Vagina (tissue), 2 donors: Measurements from ENCODE around the gene PNLIPRP1. TPM values are rescaled to one million over a fixed set of nuclear protein-coding genes. Genes with fewer than 3 reads are reported as not detected.

Experiments
- DNase-seq, 2 donors: peaks; one replicate each; pipeline ENCODE4 v3.0.0-alpha.2; 2017; ENCODE audit errors: extremely low spot score in 2 of 2
- H3K27ac ChIP-seq: fragments of 200-600 bp; sonication (generic); one replicate; pipeline ENCODE4 v1.5.1; 2019
- H3K27me3 ChIP-seq: fragments of 200-600 bp; sonication (generic); one replicate; pipeline ENCODE4 v1.5.1; 2019
- H3K36me3 ChIP-seq, 2 donors: fragments of 200-600 bp; sonication (generic); one replicate each; pipeline ENCODE4 v1.5.1; 2017 to 2019
- H3K4me1 ChIP-seq: fragments of 200-600 bp; sonication (generic); one replicate; pipeline ENCODE4 v1.5.1; 2019
- H3K4me3 ChIP-seq, 2 donors: fragments of 200-600 bp; sonication (generic); 1 replicate in 1 of 2; 2 replicates in 1 of 2; pipeline ENCODE4 v1.5.1; 2016 to 2019
- H3K9me3 ChIP-seq: fragments of 200-600 bp; sonication (generic); one replicate; pipeline ENCODE4 v1.5.1; 2019
- CTCF ChIP-seq, 3 experiments: fragments of 450-650 bp in 2 of 3; fragments of 200-600 bp in 1 of 3; sonication (generic) in 1 of 3; IDR thresholded peaks; one replicate each; pipeline ENCODE4 v1.5.1; 2017 to 2019; ENCODE audit warnings: antibody characterized with exemption in 3 of 3, mild to moderate bottlenecking in 2 of 3, moderate library complexity in 2 of 3
- POLR2A ChIP-seq, 2 donors: fragments of 450-650 bp; IDR thresholded peaks; one replicate each; pipeline ENCODE4 v1.6.1; 2017; ENCODE audit warnings: antibody characterized with exemption in 2 of 2, mild to moderate bottlenecking in 2 of 2, moderate library complexity in 2 of 2
- POLR2AphosphoS5 ChIP-seq, 2 donors: sonication (generic); formaldehyde crosslinking; IDR thresholded peaks; one replicate each; pipeline ENCODE4 v1.9.0; 2017; ENCODE audit warnings: antibody characterized with exemption in 2 of 2, mild to moderate bottlenecking in 2 of 2, low read depth in 1 of 2; ENCODE audit not compliant: insufficient read depth in 1 of 2
- intact Hi-C: fragments of 100-400 bp; cut with DNase I; formaldehyde crosslinking; loops from one replicate; pipeline ENCODE4 v1.15.1; 2023
- total RNA-seq: library from RNA; depleted of rRNA; stranded (reverse); fragments of >200 nt; gene quantifications from one replicate; pipeline ENCODE4 v1.2.3, GENCODE V29; 2016

PNLIPRP1 gene
- total RNA-seq, 1 donor from 2014 or later: not detected

- Histone ChIP-seq H3K4me3 (no peak overlapping the region), H3K27ac (no peak overlapping the region), H3K36me3 (no peaks in the 10 kb centered on the region), H3K4me1 (no peaks in the 10 kb centered on the region), H3K9me3 (no peaks in the 10 kb centered on the region), H3K27me3 (no peaks in the 10 kb centered on the region)
- TF ChIP-seq CTCF (IDR thresholded peaks at IDR 0.05) (no peak), POLR2A (IDR thresholded peaks at IDR 0.05) (no peak), POLR2AphosphoS5 (IDR thresholded peaks at IDR 0.05; ENCODE audit: insufficient read depth in 1 of 2, low read depth in 1 of 2) (no peak)
- intact Hi-C loops: no loop called here
- DNase-seq: no peak
These were observed 37.3 kb upstream of the PNLIPRP1 start for GRCh38 chr10:116553378-116553980.

DNA sequence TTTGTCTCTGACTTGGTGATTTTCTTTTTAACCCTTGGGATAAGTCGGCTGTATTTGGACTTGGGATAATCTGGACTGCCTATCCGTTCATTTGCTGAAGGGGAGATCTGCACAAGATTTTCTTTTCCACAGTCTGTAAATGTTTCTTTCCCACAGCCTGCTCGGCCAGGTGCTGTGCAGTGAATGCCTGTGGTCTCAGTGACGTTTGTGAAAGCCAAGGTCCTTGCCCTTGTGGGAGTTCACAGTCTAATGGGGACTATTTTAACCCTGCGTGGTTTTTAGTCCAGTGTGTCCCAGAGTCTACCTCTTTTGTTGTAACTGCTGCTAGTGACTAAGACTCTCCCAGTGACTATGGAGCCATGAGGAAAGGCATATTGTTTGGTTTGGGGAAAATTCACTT lies 36.1 kb upstream of the PNLIPRP1 start:
- no peak for DNase-seq
- Histone ChIP-seq H3K9me3 (no peaks in the 10 kb centered on the region), H3K4me3 (no peak overlapping the region), H3K27me3 (no peaks in the 10 kb centered on the region), H3K27ac (no peak overlapping the region), H3K36me3 (no peaks in the 10 kb centered on the region), H3K4me1 (no peaks in the 10 kb centered on the region)
- no peak for TF ChIP-seq CTCF (IDR thresholded peaks at IDR 0.05)
- no peak for TF ChIP-seq POLR2AphosphoS5 (IDR thresholded peaks at IDR 0.05; ENCODE audit: insufficient read depth in 1 of 2, low read depth in 1 of 2)
- no peak for TF ChIP-seq POLR2A (IDR thresholded peaks at IDR 0.05)
- intact Hi-C loops: no loop called here

DNA sequence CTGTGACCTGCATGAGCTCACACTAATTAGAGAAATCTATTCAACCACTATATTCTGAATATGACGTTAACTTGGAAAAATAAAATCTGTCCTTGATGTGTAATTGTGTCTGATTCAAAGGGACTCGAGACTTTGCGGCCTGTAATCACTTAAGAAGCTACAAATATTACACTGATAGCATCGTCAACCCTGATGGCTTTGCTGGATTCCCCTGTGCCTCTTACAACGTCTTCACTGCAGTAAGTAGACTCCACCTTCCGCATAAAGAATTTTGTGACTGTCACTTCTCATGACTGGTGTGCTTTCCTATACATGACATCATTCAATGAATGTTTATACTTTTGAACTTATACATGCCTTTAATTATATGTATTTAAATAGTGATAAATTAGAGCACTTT lies 34.9 kb upstream of the PNLIPRP1 start:
- intact Hi-C loops: no loop called here
- Histone ChIP-seq H3K36me3 (no peaks in the 10 kb centered on the region), H3K27me3 (no peaks in the 10 kb centered on the region), H3K9me3 (no peaks in the 10 kb centered on the region), H3K27ac (no peak overlapping the region), H3K4me3 (no peak overlapping the region), H3K4me1 (no peaks in the 10 kb centered on the region)
- DNase-seq: no peak
- TF ChIP-seq POLR2A (IDR thresholded peaks at IDR 0.05) (no peak), POLR2AphosphoS5 (IDR thresholded peaks at IDR 0.05; ENCODE audit: insufficient read depth in 1 of 2, low read depth in 1 of 2) (no peak), CTCF (IDR thresholded peaks at IDR 0.05) (no peak)

DNA sequence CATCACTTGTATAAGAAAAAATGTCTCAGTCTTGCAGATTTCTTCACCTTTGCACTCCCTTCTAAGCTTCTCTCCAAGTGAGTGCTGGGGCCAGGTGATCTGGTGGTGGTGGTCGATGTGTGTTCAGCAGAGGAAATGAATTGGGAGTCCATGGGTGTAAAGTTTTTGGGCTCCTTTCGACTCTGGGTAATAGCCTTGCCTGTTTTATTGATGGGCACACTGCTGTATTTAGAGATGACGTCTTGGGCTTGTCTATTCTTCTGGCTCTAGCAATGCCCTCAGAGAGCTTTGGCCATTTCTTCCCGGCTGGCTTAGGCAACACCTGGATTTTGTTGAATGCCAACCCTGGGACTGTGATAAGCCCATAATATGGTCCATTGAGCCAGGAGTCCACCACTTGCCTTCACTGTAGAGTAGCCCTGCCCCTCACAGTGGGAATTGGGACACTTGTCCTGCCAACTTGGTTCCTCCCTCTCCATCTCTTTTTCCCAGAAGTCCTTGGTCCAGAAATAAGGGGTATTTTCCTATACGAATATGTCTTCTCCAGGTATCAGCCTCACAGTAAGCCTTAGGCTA lies 33.4 kb upstream of the PNLIPRP1 start:
- Histone ChIP-seq H3K4me1 (no peaks in the 10 kb centered on the region), H3K27ac (no peak overlapping the region), H3K36me3 (no peaks in the 10 kb centered on the region), H3K27me3 (no peaks in the 10 kb centered on the region), H3K4me3 (no peak overlapping the region), H3K9me3 (no peaks in the 10 kb centered on the region)
- no peak for DNase-seq
- TF ChIP-seq POLR2AphosphoS5 (IDR thresholded peaks at IDR 0.05; ENCODE audit: insufficient read depth in 1 of 2, low read depth in 1 of 2): no peak
- no peak for TF ChIP-seq POLR2A (IDR thresholded peaks at IDR 0.05)
- TF ChIP-seq CTCF (IDR thresholded peaks at IDR 0.05): no peak
- intact Hi-C loops: no loop called here

DNA sequence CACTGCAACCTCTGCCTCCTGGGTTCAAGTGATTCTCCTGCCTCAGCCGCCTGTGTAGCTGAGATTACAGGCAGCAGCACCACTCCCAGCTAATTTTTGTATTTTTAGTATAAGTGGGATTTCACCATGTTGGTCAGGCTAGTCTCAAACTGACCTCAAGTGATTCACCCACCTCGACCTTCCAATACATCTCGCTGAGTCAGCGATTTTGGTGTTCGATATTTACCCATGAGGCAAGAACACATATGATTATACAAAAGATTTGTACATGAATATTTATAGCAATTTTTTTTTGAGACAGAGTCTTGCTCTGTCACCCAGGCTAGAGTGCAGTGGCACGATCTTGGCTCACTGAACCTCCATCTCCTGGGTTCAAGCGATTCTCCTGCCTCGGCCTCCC lies 25.2 kb upstream of the PNLIPRP1 start:
- Histone ChIP-seq H3K27ac (no peak overlapping the region), H3K36me3 (no peaks in the 10 kb centered on the region), H3K4me1 (no peaks in the 10 kb centered on the region), H3K4me3 (no peak overlapping the region), H3K27me3 (no peaks in the 10 kb centered on the region), H3K9me3 (no peaks in the 10 kb centered on the region)
- TF ChIP-seq POLR2AphosphoS5 (IDR thresholded peaks at IDR 0.05; ENCODE audit: insufficient read depth in 1 of 2, low read depth in 1 of 2) (no peak), CTCF (IDR thresholded peaks at IDR 0.05) (no peak), POLR2A (IDR thresholded peaks at IDR 0.05) (no peak)
- intact Hi-C loops: no loop called here
- no peak for DNase-seq
